SKM-1 treated with dmso at 0.1 percent for 144 hours (cell line): Measurements from ENCODE around the gene GSTK1.
"Not testable (repeated sequence)": the region's sequence is repeated elsewhere in the genome, so short reads cannot be mapped to it uniquely, and the experiment has no call there.

Experiments used
- DNase-seq: peaks from one replicate; lab custom pipeline; 2025; ENCODE audit not compliant: unreplicated experiment; lab: John Stamatoyannopoulos, UW

Gene GSTK1

GRCh38 chr7:143269251-143269650, 6.0 kb downstream of the GSTK1 start:
- no peak for DNase-seq

GRCh38 chr7:143271240-143271639, 8.0 kb downstream of the GSTK1 start:
- no peak for DNase-seq

GRCh38 chr7:143272871-143273270, 9.6 kb downstream of the GSTK1 start:
- no peak for DNase-seq

- DNase-seq = no peak
These were observed 16.2 kb downstream of the GSTK1 start for GRCh38 chr7:143279186-143280098.

GRCh38 chr7:143280160-143280559, 16.9 kb downstream of the GSTK1 start:
- no peak for DNase-seq

- no peak for DNase-seq
These were observed 17.3 kb downstream of the GSTK1 start for GRCh38 chr7:143280566-143280965.

- DNase-seq = no peak
These were observed 18.3 kb downstream of the GSTK1 start for GRCh38 chr7:143281529-143281928.

GRCh38 chr7:143282124-143282523, 18.9 kb downstream of the GSTK1 start:
- no peak for DNase-seq

- no peak for DNase-seq
These were observed 20.1 kb downstream of the GSTK1 start for GRCh38 chr7:143283381-143283780.

- DNase-seq = no peak
These were observed 21.6 kb downstream of the GSTK1 start, which contains the start of gene TMEM139 for GRCh38 chr7:143284591-143285469. Gene TMEM139, plus strand, starts transcription at chr7:143284958. Its CDS starts 1,000 bp downstream, at chr7:143285958.

GRCh38 chr7:143285470-143285778, 22.2 kb downstream of the GSTK1 start:
- DNase-seq = no peak

GRCh38 chr7:143285806-143286521, 22.7 kb downstream of the GSTK1 start:
- no peak for DNase-seq

- DNase-seq = no peak
These were observed 23.3 kb downstream of the GSTK1 start for GRCh38 chr7:143286522-143286890.

- no peak for DNase-seq
These were observed 24.2 kb downstream of the GSTK1 start for GRCh38 chr7:143287339-143287934.

- peak; percentile 92 for DNase-seq
These were observed 24.9 kb downstream of the GSTK1 start, which contains the start of gene CASP2 for GRCh38 chr7:143287935-143288826. Gene CASP2, plus strand, starts transcription at chr7:143288351. Its CDS starts 105 bp downstream, at chr7:143288456.

- no peak for DNase-seq
These were observed 25.6 kb downstream of the GSTK1 start for GRCh38 chr7:143288836-143289235.

GRCh38 chr7:143289421-143289820, 26.2 kb downstream of the GSTK1 start:
- DNase-seq = peak; percentile 48

- not testable (repeated sequence) for DNase-seq
These were observed 26.6 kb downstream of the GSTK1 start for GRCh38 chr7:143289888-143290287.

GRCh38 chr7:143290293-143290692, 27.1 kb downstream of the GSTK1 start:
- DNase-seq = no peak

- DNase-seq = no peak
These were observed 29.6 kb downstream of the GSTK1 start for GRCh38 chr7:143292876-143293275.
